T47D (cell line): ENCODE measurements around the gene GRB2.

Experiments used
- DNase-seq, 2 experiments: peaks; one replicate each; pipeline versions ENCODE4 v3.0.0 to v3.0.0-alpha.2; 2011 to 2012; ENCODE audit warnings: low read depth in 1 of 2, low spot score in 1 of 2
- JUND ChIP-seq: IDR thresholded peaks from 2 replicates; pipeline ENCODE4 v1.6.1; 2012; ENCODE audit warnings: low read depth
- in situ Hi-C: cut with HindIII; loops from 2 replicates; pipeline ENCODE4 v1.10.0; 2016; ENCODE audit warnings: low sequenced_read_pairs, low pct_unique_long_range_greater_than_20kb

The GRB2 gene

DNA sequence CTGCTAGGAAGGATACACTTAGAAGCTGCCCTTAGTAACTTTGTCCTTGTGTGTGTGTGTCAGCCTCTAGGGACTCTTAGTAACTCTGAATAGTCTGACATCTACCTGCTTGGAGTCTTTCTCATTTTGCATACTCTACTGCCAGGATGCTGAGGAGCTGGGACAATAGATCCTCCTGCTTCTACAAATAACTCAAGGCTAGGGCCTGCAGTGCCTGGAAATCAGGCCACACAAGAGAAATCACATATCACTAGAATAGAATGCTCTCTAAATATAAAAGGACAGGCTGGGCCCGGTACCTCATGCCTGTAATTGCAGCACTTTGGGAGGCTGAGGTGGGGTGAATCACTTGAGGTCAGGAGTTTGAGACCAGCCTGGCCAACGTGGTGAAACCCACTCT, 77.7 kb downstream of the GRB2 start:
- TF ChIP-seq JUND: no peak
- in situ Hi-C loops: no loop called here
- no peak for DNase-seq

DNA sequence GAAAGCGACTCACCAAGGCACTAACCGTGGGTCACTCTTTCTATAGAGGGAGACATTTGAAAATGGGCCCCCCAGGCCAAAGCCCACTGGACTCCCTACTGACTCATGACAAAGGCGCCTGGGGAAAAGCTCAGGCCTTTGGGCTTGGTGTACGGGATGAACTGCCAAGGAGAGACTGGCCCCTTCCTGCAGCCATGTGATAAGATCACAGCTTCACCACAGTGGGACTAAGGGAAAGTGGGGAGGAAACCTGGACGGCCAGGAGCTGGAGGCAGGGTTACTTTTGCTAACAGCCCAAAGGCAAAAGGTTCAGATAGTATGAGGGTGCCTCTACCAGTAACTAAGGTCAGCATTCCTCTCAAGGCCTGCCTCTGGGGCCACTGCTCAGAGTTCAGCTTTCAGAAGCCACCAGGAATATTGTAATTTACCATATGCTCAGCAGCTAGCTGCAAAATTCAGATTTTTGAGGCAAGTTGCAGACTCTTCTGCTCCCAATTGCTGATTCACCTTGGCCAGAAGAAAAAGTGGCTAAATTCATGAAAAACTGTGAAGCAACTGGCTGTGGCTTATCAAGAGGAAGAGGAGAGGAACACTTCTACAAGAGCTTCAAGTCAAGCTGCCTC, 79.1 kb downstream of the GRB2 start:
- DNase-seq: no peak
- in situ Hi-C loops: no loop called here
- TF ChIP-seq JUND: no peak

DNA sequence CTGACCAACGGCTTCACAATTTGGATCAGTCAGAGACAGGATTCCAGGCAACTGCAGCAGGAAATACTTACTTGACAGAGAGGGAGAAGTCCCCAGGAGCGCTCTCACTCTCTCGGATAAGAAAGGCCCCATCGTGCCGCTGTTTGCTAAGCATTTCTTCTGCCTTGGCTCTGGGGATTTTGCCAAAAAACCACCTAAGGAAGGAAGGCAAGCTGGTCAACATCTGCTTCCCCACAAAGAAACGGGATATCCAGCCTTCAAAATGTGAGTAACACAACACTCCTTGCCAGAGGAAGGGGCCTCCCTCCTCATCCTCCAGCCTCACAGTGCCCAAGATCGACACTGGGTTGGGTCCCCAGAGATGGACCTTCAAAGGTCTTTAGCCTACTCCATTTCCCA, 79.7 kb downstream of the GRB2 start:
- DNase-seq: no peak

DNA sequence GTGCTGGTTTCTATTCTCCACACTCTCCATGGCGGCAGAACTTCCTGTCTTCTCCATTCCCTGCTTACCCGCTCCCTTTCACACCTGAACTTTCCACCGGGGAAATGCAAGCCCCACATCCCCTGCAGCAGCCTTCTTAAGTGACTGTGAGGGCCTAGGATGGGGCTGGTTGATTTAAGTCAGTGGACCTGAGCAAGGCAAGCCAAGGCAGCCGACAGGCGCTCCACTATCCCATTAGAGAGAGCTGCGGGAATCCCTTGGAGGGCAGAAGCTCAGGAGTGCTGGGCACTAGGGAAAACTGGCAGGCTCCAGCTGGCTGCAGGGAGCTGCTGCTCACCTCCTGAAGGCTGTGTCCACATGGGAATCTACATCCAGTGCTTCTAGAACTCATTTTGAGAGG, 80.1 kb downstream of the GRB2 start:
- TF ChIP-seq JUND: no peak
- in situ Hi-C loops: no loop called here
- DNase-seq: no peak

More for the DNA sequence above, 79.7 kb downstream of the GRB2 start:
- no peak for TF ChIP-seq JUND
- in situ Hi-C loops: no loop called here

DNA sequence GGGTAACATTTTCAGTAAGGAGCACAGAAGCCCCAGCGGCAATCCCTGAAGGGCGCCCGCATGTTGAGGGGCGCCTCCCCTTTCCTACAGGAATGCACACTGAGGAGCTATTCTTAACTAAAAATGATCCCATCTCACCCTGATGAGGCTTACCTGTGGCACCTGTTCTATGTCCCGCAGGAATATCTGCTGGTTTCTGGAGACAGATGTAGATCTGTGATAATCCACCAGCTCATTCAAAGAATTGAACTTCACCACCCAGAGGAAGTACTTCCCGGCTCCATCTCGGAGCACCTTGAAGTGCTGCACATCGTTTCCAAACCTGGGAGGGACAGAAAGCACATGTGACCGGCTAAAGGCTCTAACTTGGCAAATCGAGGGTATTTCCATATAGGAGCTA, 84.0 kb downstream of the GRB2 start:
- no peak for TF ChIP-seq JUND
- in situ Hi-C loops: no loop called here
- no peak for DNase-seq

DNA sequence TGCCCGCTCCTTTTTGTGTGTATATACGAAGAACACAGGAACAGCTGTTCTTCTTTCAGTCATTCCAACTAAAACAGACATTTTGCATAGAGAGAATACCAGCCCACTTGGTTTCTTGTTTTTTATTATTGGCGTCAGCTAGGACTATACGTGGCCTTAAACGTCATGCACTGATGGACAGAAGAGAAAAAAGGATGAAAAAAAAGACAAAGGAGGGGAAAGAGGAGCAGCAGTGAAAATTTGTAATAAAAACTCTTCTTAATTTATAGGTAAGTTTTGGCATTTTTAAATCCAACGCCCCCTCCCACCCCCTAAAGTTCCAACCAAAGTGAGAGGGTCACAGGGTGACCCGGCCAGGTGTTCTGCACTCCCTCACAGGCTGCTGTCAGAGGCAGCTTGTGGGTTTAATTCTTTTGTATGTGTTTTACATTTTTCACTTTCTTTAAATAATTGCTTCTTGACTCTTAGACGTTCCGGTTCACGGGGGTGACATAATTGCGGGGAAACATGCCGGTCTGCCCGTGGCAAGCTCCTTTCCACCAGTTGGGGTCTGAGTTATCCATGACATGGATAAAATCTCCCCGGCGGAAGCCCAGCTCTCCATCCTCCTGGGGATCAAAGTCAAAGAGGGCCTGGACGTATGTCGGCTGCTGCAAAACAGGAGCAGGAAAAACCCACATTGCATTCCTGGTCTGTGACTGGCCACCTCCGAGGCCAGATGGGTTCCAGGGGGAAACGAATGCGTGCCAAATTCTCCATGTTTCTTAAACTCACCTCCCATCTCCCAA, 85.4 kb downstream of the GRB2 start:
- in situ Hi-C loops: no loop called here
- no peak for TF ChIP-seq JUND
- no peak for DNase-seq

DNA sequence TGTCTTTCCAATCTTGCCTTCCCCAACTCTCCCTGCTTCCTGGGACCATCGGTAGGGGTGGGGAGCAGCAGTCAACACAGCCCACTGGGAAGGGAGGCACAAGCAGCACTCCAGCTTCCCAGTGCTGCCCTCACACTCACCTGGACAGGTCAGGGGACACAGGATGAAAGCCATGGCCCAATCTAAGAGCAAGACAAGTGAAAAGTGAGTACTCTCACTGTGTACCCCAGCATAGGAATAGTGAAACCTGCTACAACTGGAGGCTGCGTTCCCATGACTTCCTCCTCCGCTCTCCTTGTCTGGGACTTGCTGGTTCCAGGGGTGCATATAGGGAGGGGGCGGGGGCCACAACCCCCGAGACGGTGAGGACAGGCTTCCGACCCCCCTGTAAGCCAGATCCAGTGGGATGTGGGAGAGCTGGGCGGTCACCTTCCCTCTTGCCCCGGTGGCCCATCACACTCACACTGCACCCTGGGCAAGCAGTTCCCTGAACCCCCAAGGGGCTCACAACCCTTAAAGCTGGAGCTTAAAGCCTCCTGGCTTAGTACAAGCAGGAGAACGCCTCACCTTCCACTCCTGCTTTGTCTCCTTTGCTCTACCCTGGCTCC, 86.8 kb downstream of the GRB2 start:
- in situ Hi-C loops: no loop called here
- no peak for DNase-seq
- TF ChIP-seq JUND: no peak

DNA sequence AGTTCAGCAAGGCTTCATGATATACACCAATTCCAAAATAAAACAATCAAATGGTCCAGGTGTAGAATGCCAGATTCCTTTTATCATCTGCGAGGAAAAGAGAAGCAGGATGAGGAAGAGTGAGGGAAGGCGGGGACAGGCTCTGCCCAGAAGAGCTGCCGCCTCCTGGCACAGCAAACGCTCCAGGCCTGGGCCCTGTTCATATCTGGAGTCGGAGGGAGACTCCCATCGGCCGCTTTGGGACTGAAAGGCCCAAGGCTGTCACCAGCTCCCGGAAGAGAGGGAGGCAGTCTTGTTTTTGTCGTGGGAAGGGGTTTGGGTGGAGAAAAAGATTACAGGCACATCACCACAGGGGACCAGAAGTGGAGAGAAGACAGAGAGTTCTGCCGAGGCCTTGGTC, 87.3 kb downstream of the GRB2 start:
- in situ Hi-C loops: no loop called here
- no peak for TF ChIP-seq JUND
- DNase-seq: no peak

DNA sequence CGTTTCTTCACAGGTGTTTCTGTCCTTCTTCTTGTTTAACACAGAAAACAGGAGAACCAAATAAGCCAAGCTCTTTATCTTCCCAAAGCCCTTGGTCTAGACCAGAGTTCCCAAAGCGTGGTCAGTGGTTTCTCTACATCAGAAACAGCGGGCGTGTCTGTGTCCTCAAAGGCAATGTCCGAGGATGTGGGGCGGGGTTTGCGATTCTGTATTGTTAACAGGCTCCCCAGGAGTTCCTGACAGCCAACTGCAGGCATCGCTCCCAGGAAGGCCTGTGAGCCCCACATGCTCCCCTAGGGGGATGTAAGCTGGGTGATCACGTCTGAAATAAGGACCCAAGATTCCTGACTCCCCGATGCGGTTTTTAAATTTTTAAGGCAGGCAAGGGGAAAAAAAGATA, 87.8 kb downstream of the GRB2 start:
- no peak for TF ChIP-seq JUND
- in situ Hi-C loops: no loop called here
- DNase-seq: no peak

DNA sequence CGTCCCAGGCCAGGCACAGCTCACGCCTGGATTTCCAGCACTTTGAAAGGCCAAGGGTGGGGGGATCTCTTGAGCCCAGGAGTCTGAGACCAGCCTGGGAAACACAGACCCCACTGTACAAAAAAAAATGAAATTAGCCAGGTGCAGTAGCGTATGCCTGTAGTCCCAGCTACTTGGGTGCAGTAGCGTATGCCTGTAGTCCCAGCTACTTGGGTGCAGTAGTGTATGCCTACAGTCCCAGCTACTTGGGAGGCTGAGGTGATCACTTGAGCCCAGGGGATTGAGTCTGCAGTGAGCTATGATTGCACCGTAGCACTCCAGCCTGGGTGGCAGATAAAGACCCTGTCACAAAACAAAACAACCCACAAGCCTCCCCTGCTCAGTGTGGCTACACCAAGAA, 89.2 kb downstream of the GRB2 start:
- DNase-seq: no peak
- in situ Hi-C loops: no loop called here
- no peak for TF ChIP-seq JUND

DNA sequence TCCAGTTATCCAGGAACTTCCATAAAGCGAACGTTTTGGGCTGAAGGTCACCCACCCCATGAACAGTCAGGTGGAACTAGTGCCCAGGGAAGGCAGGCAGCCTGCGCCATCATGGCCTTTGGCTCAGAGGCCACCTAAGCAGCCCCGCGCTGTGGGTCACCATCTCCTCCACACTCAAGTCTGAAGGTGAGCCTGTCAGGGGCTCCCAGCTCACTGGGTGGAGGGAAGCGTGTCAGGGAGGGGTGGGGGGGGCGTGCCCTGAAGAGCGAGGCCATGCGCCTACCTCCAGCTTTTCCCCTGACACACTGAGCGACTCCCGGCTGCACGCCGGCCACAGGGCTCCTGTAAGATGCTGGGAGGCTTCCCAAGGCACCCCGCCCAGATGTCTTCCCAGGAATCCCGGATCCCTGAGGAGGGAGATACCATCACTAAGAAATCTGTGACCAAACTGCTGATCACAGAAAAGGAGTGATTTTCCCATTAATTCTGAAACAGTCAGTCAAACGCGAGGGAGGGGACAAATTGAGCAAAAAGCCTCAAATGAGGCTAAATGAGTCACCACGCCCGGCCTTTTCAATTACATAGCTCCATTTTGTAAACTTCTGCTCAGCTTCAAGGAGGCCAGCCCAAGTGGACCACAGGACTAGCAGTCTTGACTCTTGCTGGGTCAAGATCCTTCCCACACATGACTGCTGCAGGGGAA, 89.8 kb downstream of the GRB2 start:
- in situ Hi-C loops: no loop called here

DNA sequence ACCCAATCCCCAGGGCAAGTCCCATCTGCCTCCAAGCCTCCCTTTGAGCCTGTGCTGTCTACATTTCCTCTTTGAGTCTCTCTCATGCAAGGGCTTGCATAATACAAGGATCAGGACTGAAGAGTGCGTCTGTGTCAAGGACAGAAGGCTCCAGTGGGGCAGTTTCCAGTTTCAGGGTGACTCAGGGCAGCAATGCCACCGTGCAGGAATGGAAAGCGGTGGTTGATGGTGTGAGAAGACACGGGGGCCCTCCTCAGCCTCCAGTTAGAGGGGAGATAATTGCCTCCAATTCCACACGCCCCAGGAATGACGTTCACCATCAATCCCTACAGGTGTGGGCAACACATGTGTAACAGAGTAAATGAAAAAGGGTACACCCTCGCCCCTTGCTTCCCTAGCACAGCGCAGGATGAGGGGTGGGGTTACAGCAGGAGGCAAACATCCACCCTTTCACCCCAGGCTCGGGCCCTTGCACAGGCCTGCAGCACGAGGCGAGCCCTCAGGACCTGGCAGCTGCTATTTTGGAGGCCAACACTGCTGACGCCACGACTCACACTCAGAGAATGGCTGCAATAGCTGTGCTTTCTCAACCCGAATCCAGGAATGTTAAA, 91.4 kb downstream of the GRB2 start:
- in situ Hi-C loops: no loop called here
- DNase-seq: no peak

More for the DNA sequence above, 89.8 kb downstream of the GRB2 start:
- DNase-seq: no peak
- TF ChIP-seq JUND: no peak

More for the DNA sequence above, 91.4 kb downstream of the GRB2 start:
- no peak for TF ChIP-seq JUND
